Measurements from ENCODE around the gene WDR19. TPM values are rescaled to one million over a fixed set of nuclear protein-coding genes. Genes with fewer than 3 reads are reported as not detected.
"Not testable (repeated sequence)": the region's sequence is repeated elsewhere in the genome, so short reads cannot be mapped to it uniquely, and the experiment has no call there.

The WDR19 gene
- polyA plus RNA-seq, 3 donors from 2014 or later, result 2.7 to 11.8 (median 4.3) TPM

GRCh38 chr4:39287223-39287622 is 104.9 kb downstream of the WDR19 start:
- H3K4me1 Mint-ChIP-seq, result no peaks in the 10 kb centered on the region
- no peak for DNase-seq
- no peak overlapping the region for H3K4me3 Mint-ChIP-seq
- no peaks in the 10 kb centered on the region for H3K9me3 Mint-ChIP-seq
- H3K27ac Mint-ChIP-seq, result no peak overlapping the region
- H3K27me3 Mint-ChIP-seq (ENCODE audit: low read depth in 3 of 3), result peaks cover 0 to 2% (median 2%) of the 10 kb centered on the region in 3 donors
- H3K36me3 Mint-ChIP-seq, result peaks cover 31 to 42% (median 38%) of the 10 kb centered on the region in 3 donors

DNA sequence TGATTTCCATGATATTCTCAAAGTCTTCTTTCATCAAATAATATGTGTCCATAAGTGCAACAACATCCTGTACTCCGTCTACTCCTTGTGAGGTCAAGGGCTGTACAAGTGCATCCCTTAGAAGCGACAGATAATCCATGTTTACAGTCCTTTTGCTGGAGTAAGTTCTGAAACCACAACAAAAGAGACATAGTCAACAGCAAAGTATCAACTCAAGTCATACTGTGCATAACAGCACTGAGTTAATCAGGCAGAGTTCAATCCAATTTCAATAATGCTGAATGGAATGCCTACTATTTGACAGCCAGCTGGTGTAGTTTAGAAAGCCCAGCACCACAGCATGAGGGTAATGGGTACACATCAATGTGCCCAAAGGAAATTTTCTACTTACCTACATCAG is 109.4 kb downstream of the WDR19 start:
- H3K4me1 Mint-ChIP-seq, result no peaks in the 10 kb centered on the region
- DNase-seq, result no peak
- H3K27me3 Mint-ChIP-seq (ENCODE audit: low read depth in 3 of 3), result no peaks in the 10 kb centered on the region
- H3K27ac Mint-ChIP-seq, result no peak overlapping the region
- H3K9me3 Mint-ChIP-seq, result no peaks in the 10 kb centered on the region
- peaks cover 22 to 68% (median 52%) of the 10 kb centered on the region in 3 donors for H3K36me3 Mint-ChIP-seq
- H3K4me3 Mint-ChIP-seq, result no peak overlapping the region

GRCh38 chr4:39292433-39292832 is 110.1 kb downstream of the WDR19 start:
- not testable (repeated sequence) for H3K4me3 Mint-ChIP-seq; H3K27me3 Mint-ChIP-seq (ENCODE audit: low read depth in 3 of 3); H3K9me3 Mint-ChIP-seq; DNase-seq; H3K4me1 Mint-ChIP-seq
- Mint-ChIP-seq H3K27ac (peak overlapping the region in 1 of 6 donors; percentile 9), H3K36me3 (peaks cover 23 to 65% (median 49%) of the 10 kb centered on the region in 3 donors)

GRCh38 chr4:39295784-39296183 is 113.5 kb downstream of the WDR19 start:
- Mint-ChIP-seq H3K36me3 (peaks cover 23 to 67% (median 42%) of the 10 kb centered on the region in 3 donors), H3K9me3 (peaks cover 0 to 2% (median 0%) of the 10 kb centered on the region in 6 donors), H3K27ac (peak overlapping the region in 1 of 6 donors; percentile 67), H3K4me3 (no peak overlapping the region), H3K27me3 (ENCODE audit: low read depth in 3 of 3) (peaks cover 0 to 2% (median 0%) of the 10 kb centered on the region in 3 donors), H3K4me1 (no peaks in the 10 kb centered on the region)
- DNase-seq, result no peak

DNA sequence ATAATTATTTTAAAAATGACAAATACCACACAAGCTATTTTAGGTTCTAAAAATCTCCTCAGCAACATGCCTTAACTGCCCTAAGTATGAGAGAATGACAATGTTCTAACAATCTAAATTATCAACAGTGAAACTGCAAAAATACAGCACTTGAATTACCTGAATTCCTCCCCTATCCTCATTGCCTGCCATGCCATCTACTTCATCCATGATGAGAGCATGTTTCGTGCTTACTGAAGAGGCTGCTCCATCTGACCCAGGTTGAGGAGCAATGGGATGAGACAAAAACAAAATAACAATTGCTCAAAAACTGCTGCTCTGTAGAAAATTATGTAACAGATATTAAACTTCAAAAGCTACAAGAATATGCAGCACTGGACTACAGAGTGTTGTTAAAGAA is 120.6 kb downstream of the WDR19 start:
- H3K9me3 Mint-ChIP-seq, result peaks cover 0 to 2% (median 0%) of the 10 kb centered on the region in 6 donors
- DNase-seq, result no peak
- peaks cover 0 to 3% (median 2%) of the 10 kb centered on the region in 3 donors for H3K27me3 Mint-ChIP-seq (ENCODE audit: low read depth in 3 of 3)
- H3K27ac Mint-ChIP-seq, result no peak overlapping the region
- peaks cover 17 to 52% (median 41%) of the 10 kb centered on the region in 3 donors for H3K36me3 Mint-ChIP-seq
- H3K4me3 Mint-ChIP-seq, result no peak overlapping the region
- H3K4me1 Mint-ChIP-seq, result peaks cover 12 to 13% of the 10 kb centered on the region in 2 donors

GRCh38 chr4:39303871-39304270 is 121.5 kb downstream of the WDR19 start:
- H3K9me3 Mint-ChIP-seq, result no peaks in the 10 kb centered on the region
- DNase-seq, result no peak
- H3K27me3 Mint-ChIP-seq (ENCODE audit: low read depth in 3 of 3), result peaks cover 0 to 5% (median 0%) of the 10 kb centered on the region in 3 donors
- peaks cover 10 to 54% (median 43%) of the 10 kb centered on the region in 3 donors for H3K36me3 Mint-ChIP-seq
- peak overlapping the region in 1 of 6 donors; percentile 25 for H3K27ac Mint-ChIP-seq
- peaks cover 12 to 15% of the 10 kb centered on the region in 2 donors for H3K4me1 Mint-ChIP-seq
- no peak overlapping the region for H3K4me3 Mint-ChIP-seq

DNA sequence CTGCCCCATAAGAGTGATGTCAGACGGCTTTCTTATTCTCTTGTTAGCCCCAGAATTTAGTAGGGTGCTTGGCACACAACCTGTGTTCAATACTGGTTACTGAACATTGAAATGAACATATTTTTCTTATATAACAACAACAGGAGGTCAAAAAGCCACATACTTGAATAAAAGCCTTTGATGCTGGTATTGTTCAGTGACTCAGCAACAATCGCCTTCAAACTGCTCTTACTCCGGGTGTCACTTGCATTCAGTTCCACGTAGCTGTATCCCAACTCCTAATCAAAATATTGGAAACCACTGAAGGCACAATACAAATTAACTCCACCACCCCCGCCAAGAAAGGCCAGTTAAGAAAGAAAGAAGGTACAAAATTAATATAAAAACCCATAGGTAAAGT is 122.3 kb downstream of the WDR19 start:
- Mint-ChIP-seq H3K9me3 (no peaks in the 10 kb centered on the region), H3K27ac (no peak overlapping the region), H3K4me1 (peaks cover 12 to 15% of the 10 kb centered on the region in 2 donors), H3K4me3 (no peak overlapping the region), H3K36me3 (peaks cover 10 to 54% (median 47%) of the 10 kb centered on the region in 3 donors), H3K27me3 (ENCODE audit: low read depth in 3 of 3) (peaks cover 0 to 5% (median 0%) of the 10 kb centered on the region in 3 donors)
- DNase-seq, result no peak

- Mint-ChIP-seq H3K27ac (peak overlapping the region in 5 of 6 donors; percentile 40 to 63 (median 41)), H3K4me3 (no peak overlapping the region), H3K4me1 (peaks cover 12 to 15% of the 10 kb centered on the region in 2 donors), H3K27me3 (ENCODE audit: low read depth in 3 of 3) (peaks cover 0 to 5% (median 0%) of the 10 kb centered on the region in 3 donors), H3K9me3 (no peaks in the 10 kb centered on the region), H3K36me3 (peaks cover 12 to 49% (median 46%) of the 10 kb centered on the region in 3 donors)
- DNase-seq, result no peak
Observed at GRCh38 chr4:39305912-39306677, 123.8 kb downstream of the WDR19 start.

DNA sequence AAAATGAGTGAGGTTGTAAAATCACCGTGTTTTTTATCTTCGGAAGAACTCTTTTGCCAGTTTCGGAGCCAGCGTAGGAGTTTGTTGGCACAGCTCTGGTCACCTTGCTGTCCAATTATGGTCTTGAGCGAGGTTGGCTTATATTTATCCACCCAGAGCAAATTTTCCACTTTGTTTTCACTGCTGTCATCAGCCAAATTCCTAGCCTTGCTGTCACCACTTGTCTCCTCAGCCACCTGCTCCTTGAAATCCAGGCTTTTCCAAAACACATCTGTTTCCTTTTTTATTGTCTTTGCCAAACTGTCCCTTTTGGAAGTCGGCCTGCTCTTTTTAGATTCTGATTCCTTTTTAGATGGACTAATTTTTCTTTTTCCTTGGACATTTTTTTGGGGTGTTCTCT is 126.3 kb downstream of the WDR19 start:
- Mint-ChIP-seq H3K4me3 (no peak overlapping the region), H3K27me3 (ENCODE audit: low read depth in 3 of 3) (peaks cover 0 to 5% (median 0%) of the 10 kb centered on the region in 3 donors), H3K36me3 (peaks cover 11 to 53% (median 37%) of the 10 kb centered on the region in 3 donors), H3K9me3 (no peaks in the 10 kb centered on the region), H3K4me1 (peaks cover 12 to 15% of the 10 kb centered on the region in 2 donors), H3K27ac (peak overlapping the region in 2 of 6 donors; percentile 28 to 30)
- DNase-seq, result no peak

DNA sequence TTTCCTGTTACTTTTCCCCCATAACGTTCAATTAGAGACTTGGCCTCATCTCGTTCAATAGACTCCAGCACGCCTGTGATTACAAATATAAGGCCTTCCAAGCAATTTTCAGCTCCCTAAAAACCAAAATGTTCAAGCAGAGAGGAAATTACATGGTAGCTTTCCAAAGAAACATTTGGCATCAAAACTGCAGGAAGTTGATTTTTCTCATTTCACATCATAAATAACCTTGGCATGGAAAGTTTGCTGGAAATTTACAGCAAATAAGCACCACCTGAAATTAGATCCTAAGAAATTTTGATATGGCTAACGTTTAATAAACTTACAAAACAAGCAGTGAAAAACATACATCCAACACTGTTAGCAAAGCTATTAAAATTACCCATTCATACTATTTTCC is 130.5 kb downstream of the WDR19 start:
- Mint-ChIP-seq H3K27me3 (ENCODE audit: low read depth in 3 of 3) (peaks cover 0 to 3% (median 0%) of the 10 kb centered on the region in 3 donors), H3K36me3 (peaks cover 11 to 43% (median 23%) of the 10 kb centered on the region in 3 donors), H3K27ac (peak overlapping the region in 4 of 6 donors; percentile 10 to 74 (median 29)), H3K4me3 (no peak overlapping the region), H3K9me3 (no peaks in the 10 kb centered on the region), H3K4me1 (peaks cover 0 to 2% of the 10 kb centered on the region in 2 donors)
- DNase-seq, result no peak

- no peak for DNase-seq
- Mint-ChIP-seq H3K4me1 (no peaks in the 10 kb centered on the region), H3K9me3 (no peaks in the 10 kb centered on the region), H3K36me3 (peaks cover 4 to 27% (median 20%) of the 10 kb centered on the region in 3 donors), H3K4me3 (no peak overlapping the region), H3K27me3 (ENCODE audit: low read depth in 3 of 3) (no peaks in the 10 kb centered on the region), H3K27ac (no peak overlapping the region)
Observed at GRCh38 chr4:39319676-39320075, 137.3 kb downstream of the WDR19 start.

DNA sequence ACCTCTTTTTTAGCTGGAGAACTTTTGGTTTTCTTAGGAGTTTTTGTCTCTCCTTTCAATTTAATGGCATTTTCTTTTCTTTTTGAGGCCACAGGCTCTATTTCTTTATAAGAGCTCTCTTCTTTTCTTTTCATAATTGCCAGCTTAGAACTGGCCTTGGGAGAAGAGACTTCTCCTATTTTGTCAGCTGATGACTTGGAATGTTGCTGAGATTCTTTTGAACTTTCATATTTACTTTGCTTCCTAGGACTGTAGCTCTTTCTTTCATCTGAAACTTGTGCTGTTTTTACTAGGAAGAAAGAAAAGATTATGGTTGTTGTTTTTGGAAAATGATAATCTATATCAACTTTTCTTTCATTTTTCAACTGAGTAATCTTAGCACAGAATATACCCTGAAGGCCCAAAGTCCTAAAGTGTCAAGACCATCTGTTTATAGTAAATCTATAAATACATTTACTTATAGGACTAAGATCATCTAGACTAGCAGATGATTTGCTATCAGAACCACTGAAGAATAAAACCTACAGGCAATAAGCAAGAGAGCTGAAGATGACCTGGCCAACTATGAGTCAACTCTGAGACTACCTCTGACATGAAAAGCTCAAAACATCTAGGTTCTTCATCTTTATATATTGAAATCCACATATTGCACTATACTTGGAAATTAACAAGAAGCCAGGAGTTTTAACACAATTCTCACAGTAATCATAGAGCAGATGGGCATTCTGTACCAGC is 138.2 kb downstream of the WDR19 start:
- no peak overlapping the region for H3K4me3 Mint-ChIP-seq
- DNase-seq, result no peak
- no peaks in the 10 kb centered on the region for H3K9me3 Mint-ChIP-seq
- no peak overlapping the region for H3K27ac Mint-ChIP-seq
- no peaks in the 10 kb centered on the region for H3K4me1 Mint-ChIP-seq
- peaks cover 4 to 31% (median 20%) of the 10 kb centered on the region in 3 donors for H3K36me3 Mint-ChIP-seq
- peaks cover 0 to 2% (median 0%) of the 10 kb centered on the region in 3 donors for H3K27me3 Mint-ChIP-seq (ENCODE audit: low read depth in 3 of 3)

DNA sequence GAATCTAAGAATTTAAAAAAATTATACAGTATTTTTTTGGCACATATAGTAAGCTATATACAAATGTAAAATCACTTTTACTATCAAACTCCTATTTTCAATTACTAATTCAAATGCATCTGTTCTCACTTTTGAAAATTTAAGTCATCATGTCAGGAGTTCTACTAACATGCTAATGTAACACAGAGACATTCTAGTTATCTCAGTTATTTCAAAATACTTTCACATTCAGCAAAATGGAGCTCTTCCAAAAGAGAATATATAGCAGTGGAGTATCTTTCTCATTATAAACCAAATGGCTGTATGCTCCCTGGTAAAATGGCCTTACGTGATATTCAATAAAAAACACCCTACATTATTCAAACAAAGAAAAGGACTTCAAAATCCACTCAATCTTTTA is 141.5 kb downstream of the WDR19 start:
- Mint-ChIP-seq H3K27me3 (ENCODE audit: low read depth in 3 of 3) (peaks cover 0 to 2% (median 0%) of the 10 kb centered on the region in 3 donors), H3K4me3 (no peak overlapping the region)
- no peak for DNase-seq

GRCh38 chr4:39324446-39324845 is 142.1 kb downstream of the WDR19 start:
- Mint-ChIP-seq H3K27ac (no peak overlapping the region), H3K4me1 (peaks cover 5 to 14% of the 10 kb centered on the region in 2 donors), H3K4me3 (no peak overlapping the region), H3K9me3 (no peaks in the 10 kb centered on the region), H3K27me3 (ENCODE audit: low read depth in 3 of 3) (peaks cover 0 to 2% (median 0%) of the 10 kb centered on the region in 3 donors), H3K36me3 (peaks cover 18 to 37% (median 35%) of the 10 kb centered on the region in 3 donors)
- no peak for DNase-seq

More for the DNA sequence above, 141.5 kb downstream of the WDR19 start:
- no peak overlapping the region for H3K27ac Mint-ChIP-seq
- no peaks in the 10 kb centered on the region for H3K9me3 Mint-ChIP-seq
- peaks cover 5 to 14% of the 10 kb centered on the region in 2 donors for H3K4me1 Mint-ChIP-seq
- peaks cover 18 to 37% (median 35%) of the 10 kb centered on the region in 3 donors for H3K36me3 Mint-ChIP-seq
